CD4-positive, alpha-beta T cell (primary cell): ENCODE data around the gene VILL. TPM values are rescaled to one million over a fixed set of nuclear protein-coding genes. Genes with fewer than 3 reads are reported as not detected.

Experiments
- ATAC-seq: fragments of 200-7000 bp; cut with Tn5 transposase; one replicate; pipeline ENCODE4 v1.10.0; 2022; ENCODE audit warnings: mild to moderate bottlenecking; ENCODE audit not compliant: poor library complexity
- CTCF ChIA-PET: fragments of 350-600 bp; sonication (Branson Sonifier 250); formaldehyde crosslinking; loops from one replicate; lab custom pipeline; 2021; ENCODE audit warnings: antibody characterized with exemption, inconsistent platforms; lab: Charles Lee
- POLR2A ChIA-PET: fragments of 350-600 bp; sonication (Branson Sonifier 250); formaldehyde crosslinking; loops from one replicate; lab custom pipeline; 2021; ENCODE audit warnings: antibody characterized with exemption, inconsistent platforms; lab: Charles Lee
- DNase-seq, 14 experiments: peaks; one replicate each; pipeline ENCODE4 v3.0.0-alpha.2; 2013 to 2020; ENCODE audit warnings: mixed read lengths in 2 of 14
- H3K27ac ChIP-seq, 2 donors: one replicate each; pipeline versions ENCODE4 v1.5.1 to v1.7.0; 2013; ENCODE audit warnings: low read length in 2 of 2, low read depth in 1 of 2, mild to moderate bottlenecking in 1 of 2
- H3K27me3 ChIP-seq, 2 experiments: 1 replicate in 1 of 2; 2 replicates in 1 of 2; pipeline versions ENCODE4 v1.6.1 to v1.7.0; 2013; ENCODE audit warnings: low read length in 2 of 2, control low read depth in 1 of 2, mild to moderate bottlenecking in 1 of 2, moderate library complexity in 1 of 2; ENCODE audit not compliant: insufficient read depth in 2 of 2, control insufficient read depth in 1 of 2
- H3K36me3 ChIP-seq: one replicate; pipeline ENCODE4 v1.6.1; 2013; ENCODE audit warnings: low read length, control low read depth; ENCODE audit not compliant: insufficient read depth
- H3K4me1 ChIP-seq: one replicate; pipeline ENCODE4 v1.6.1; 2013; ENCODE audit warnings: low read length, control low read depth; ENCODE audit not compliant: insufficient read depth
- H3K4me3 ChIP-seq: one replicate; pipeline ENCODE4 v1.5.1; 2013; ENCODE audit warnings: mild to moderate bottlenecking, low read length, moderate library complexity
- H3K9me3 ChIP-seq, 2 experiments: 1 replicate in 1 of 2; 2 replicates in 1 of 2; pipeline versions ENCODE4 v1.6.1 to v1.7.0; 2013; ENCODE audit warnings: low read length in 2 of 2, mild to moderate bottlenecking in 2 of 2, control low read depth in 1 of 2, moderate library complexity in 1 of 2; ENCODE audit not compliant: control insufficient read depth in 1 of 2, insufficient read depth in 1 of 2
- H3K27ac Mint-ChIP-seq: one replicate; pipeline ENCODE4 v1.8.0; 2020; ENCODE audit warnings: mixed read lengths
- H3K27me3 Mint-ChIP-seq: one replicate; pipeline ENCODE4 v1.8.0; 2021; ENCODE audit warnings: mixed read lengths
- H3K36me3 Mint-ChIP-seq: one replicate; pipeline ENCODE4 v1.8.0; 2021; ENCODE audit warnings: low read depth, mixed read lengths
- H3K4me1 Mint-ChIP-seq: one replicate; pipeline ENCODE4 v1.8.0; 2021; ENCODE audit warnings: low read depth, mixed read lengths
- H3K4me3 Mint-ChIP-seq: one replicate; pipeline ENCODE4 v1.8.0; 2020; ENCODE audit warnings: mild to moderate bottlenecking, mixed read lengths
- H3K9me3 Mint-ChIP-seq: one replicate; pipeline ENCODE4 v1.8.0; 2020; ENCODE audit warnings: mixed read lengths
- CTCF ChIP-seq: fragments of 200-600 bp; IDR thresholded peaks from one replicate; pipeline ENCODE4 v1.8.0; 2022; ENCODE audit warnings: antibody characterized with exemption, mild to moderate bottlenecking
- intact Hi-C, 2 experiments: fragments of 100-400 bp; cut with DNase I in 1 of 2; cut with micrococcal nuclease in 1 of 2; formaldehyde crosslinking; loops; one replicate each; pipeline versions ENCODE4 v1.15.1 to v1.9.0; 2023 to 2025; cut with DNase I, micrococcal nuclease
- total RNA-seq, 174 experiments: library from RNA in 2 of 174; stranded (reverse) in 2 of 174; gene quantifications; one replicate each; pipeline ENCODE4 v1.2.3 and lab custom pipeline; 2021 to 2026

The VILL gene
- total RNA-seq, 2 experiments from 2014 or later = 23.2 to 24.4 TPM

- intact Hi-C loops = no loop called here
- Histone ChIP-seq H3K4me3 (peak within 1 kb of the TSS; percentile 57), H3K36me3 (no peaks in the 10 kb centered on the region), H3K4me1 (peaks cover 67% of the 10 kb centered on the region), H3K27ac (no peak within 1 kb of the TSS), H3K27me3 (peaks cover 4 to 12% of the 10 kb centered on the region in 2 experiments), H3K9me3 (no peaks in the 10 kb centered on the region)
- Mint-ChIP-seq H3K27ac (no peak within 1 kb of the TSS), H3K9me3 (no peaks in the 10 kb centered on the region), H3K4me1 (peaks cover 33% of the 10 kb centered on the region), H3K36me3 (peaks cover 3% of the 10 kb centered on the region), H3K27me3 (peaks cover 13% of the 10 kb centered on the region), H3K4me3 (peak within 1 kb of the TSS; percentile 79)
- DNase-seq (peak in 8 of 14 experiments; percentile 17 to 75 (median 45)), ATAC-seq (no peak)
- POLR2A ChIA-PET = interaction anchor here (1.0 to 1.3 kb wide), 2 partner anchors 10 to 107 kb away, joined by 3 to 13 read pairs; partner anchors contain the start of genes ACAA1 and DLEC1
- CTCF ChIA-PET = interaction anchor here (0.6 kb wide), 1 partner anchor 138 kb away, joined by 3 read pairs; no protein-coding TSS in a partner anchor
- no peak for TF ChIP-seq CTCF
These were observed 39.0 kb downstream of the VILL start, which contains the start of gene PLCD1 for GRCh38 chr3:38029400-38030125. PLCD1 (minus strand) TSS chr3:38029642; CDS start chr3:38029539, 103 bp downstream.

- DNase-seq (peak in 1 of 14 experiments; percentile 19), ATAC-seq (no peak)
- Histone ChIP-seq H3K4me3 (peak overlapping the region; percentile 57), H3K27me3 (peaks cover 4 to 12% of the 10 kb centered on the region in 2 experiments), H3K9me3 (no peaks in the 10 kb centered on the region), H3K4me1 (peaks cover 64% of the 10 kb centered on the region), H3K36me3 (no peaks in the 10 kb centered on the region), H3K27ac (no peak overlapping the region)
- ChIA-PET CTCF (interaction anchor here (0.9 to 1.4 kb wide), 3 partner anchors 9 to 56 kb away, joined by 3 to 9 read pairs (median 4); partner anchors contain the start of gene DLEC1), POLR2A (interaction anchor here (1.0 to 1.6 kb wide), 4 partner anchors 9 to 107 kb away, joined by 3 to 13 read pairs (median 4); partner anchors contain the start of genes ACAA1 and DLEC1)
- Mint-ChIP-seq H3K36me3 (no peaks in the 10 kb centered on the region), H3K27ac (peak overlapping the region; percentile 58), H3K4me1 (peaks cover 25% of the 10 kb centered on the region), H3K27me3 (peaks cover 13% of the 10 kb centered on the region), H3K9me3 (no peaks in the 10 kb centered on the region), H3K4me3 (peak overlapping the region; percentile 76)
- intact Hi-C loops = no loop called here
- TF ChIP-seq CTCF = no peak
These were observed 39.8 kb downstream of the VILL start for GRCh38 chr3:38030126-38031021.
